HEK293 (cell line): ENCODE results near the gene JCAD.

Experiments used
- CTCF ChIA-PET: fragments of 350-600 bp; formaldehyde crosslinking; extraction: SDS; loops from one replicate; lab custom pipeline; 2021; ENCODE audit warnings: antibody characterized with exemption; lab: Yijun Ruan, JAX
- POLR2A ChIA-PET: fragments of 300-600 bp; formaldehyde crosslinking; extraction: SDS; loops from one replicate; lab custom pipeline; 2020; ENCODE audit warnings: antibody characterized with exemption, inconsistent platforms; lab: Yijun Ruan, JAX
- H3K27ac ChIP-seq: fragments of 200-500 bp; sonication (Bioruptor generic); 2 replicates; pipeline ENCODE4 v1.5.1; 2014; ENCODE audit warnings: low read depth, low read length, control low read depth, inconsistent platforms; ENCODE audit errors: extremely low read depth
- H3K36me3 ChIP-seq, 2 experiments: fragments of 200-500 bp in 1 of 2; sonication (Bioruptor generic) in 1 of 2; 1 replicate in 1 of 2; 2 replicates in 1 of 2; pipeline ENCODE4 v1.5.1; 2014 to 2017; ENCODE audit warnings: inconsistent platforms in 2 of 2, low read length in 2 of 2; ENCODE audit not compliant: control insufficient read depth in 2 of 2, insufficient read depth in 1 of 2
- H3K4me1 ChIP-seq: fragments of 200-500 bp; sonication (Bioruptor generic); 2 replicates; pipeline ENCODE4 v1.5.1; 2014; ENCODE audit warnings: mild to moderate bottlenecking, low read length, inconsistent platforms; ENCODE audit not compliant: control insufficient read depth, insufficient read depth
- H3K4me3 ChIP-seq: 2 replicates; pipeline ENCODE4 v1.5.1; 2011; ENCODE audit warnings: low read depth, mild to moderate bottlenecking, control low read depth, low read length, moderate library complexity
- H3K9me3 ChIP-seq: fragments of 200-500 bp; sonication (Bioruptor generic); 2 replicates; pipeline ENCODE4 v1.5.1; 2014; ENCODE audit warnings: low read depth, low read length, inconsistent platforms; ENCODE audit not compliant: control insufficient read depth, insufficient read depth
- EGR2 ChIP-seq: fragments of 450-650 bp; formaldehyde crosslinking; IDR thresholded peaks from 2 replicates; pipeline ENCODE4 v1.5.1; 2016; ENCODE audit warnings: low read depth, missing biosample characterization, missing genetic modification characterization
- GLI4 ChIP-seq: fragments of 450-650 bp; formaldehyde crosslinking; IDR thresholded peaks from 2 replicates; pipeline ENCODE4 v1.5.1; 2016; ENCODE audit warnings: missing biosample characterization, missing genetic modification characterization
- GLIS1 ChIP-seq: fragments of 450-650 bp; formaldehyde crosslinking; IDR thresholded peaks from 2 replicates; pipeline ENCODE4 v1.5.1; 2016; ENCODE audit warnings: missing biosample characterization, missing genetic modification characterization
- GLIS2 ChIP-seq: fragments of 450-650 bp; formaldehyde crosslinking; IDR thresholded peaks from 2 replicates; pipeline ENCODE4 v1.5.1; 2016; ENCODE audit warnings: missing biosample characterization, missing genetic modification characterization
- KLF1 ChIP-seq: fragments of 450-650 bp; formaldehyde crosslinking; IDR thresholded peaks from 2 replicates; pipeline ENCODE4 v1.5.1; 2016; ENCODE audit warnings: missing biosample characterization, missing genetic modification characterization
- KLF7 ChIP-seq: fragments of 450-650 bp; formaldehyde crosslinking; IDR thresholded peaks from 2 replicates; pipeline ENCODE4 v1.5.1; 2016; ENCODE audit warnings: missing biosample characterization, missing genetic modification characterization, borderline replicate concordance
- KLF8 ChIP-seq: fragments of 450-650 bp; formaldehyde crosslinking; IDR thresholded peaks from 2 replicates; pipeline ENCODE4 v1.5.1; 2016; ENCODE audit warnings: missing biosample characterization, missing genetic modification characterization
- KLF9 ChIP-seq: fragments of 450-650 bp; formaldehyde crosslinking; IDR thresholded peaks from 2 replicates; pipeline ENCODE4 v1.5.1; 2016; ENCODE audit warnings: missing biosample characterization, missing genetic modification characterization, low read depth
- PATZ1 ChIP-seq: fragments of 450-650 bp; formaldehyde crosslinking; IDR thresholded peaks from 2 replicates; pipeline ENCODE4 v1.5.1; 2016; ENCODE audit warnings: missing biosample characterization, missing genetic modification characterization
- PBX3 ChIP-seq: sonication (generic); formaldehyde crosslinking; IDR thresholded peaks from 2 replicates; pipeline ENCODE4 v1.8.1; 2022; ENCODE audit warnings: mild to moderate bottlenecking, moderate library complexity, missing genetic modification reagents
- REPIN1 ChIP-seq: fragments of 450-650 bp; formaldehyde crosslinking; IDR thresholded peaks from 2 replicates; pipeline ENCODE4 v1.5.1; 2017; ENCODE audit warnings: missing biosample characterization, missing genetic modification characterization, low read depth
- SP7 ChIP-seq: fragments of 450-650 bp; formaldehyde crosslinking; IDR thresholded peaks from 2 replicates; pipeline ENCODE4 v1.5.1; 2016; ENCODE audit warnings: missing biosample characterization, missing genetic modification characterization
- ZBTB10 ChIP-seq: fragments of 450-650 bp; formaldehyde crosslinking; IDR thresholded peaks from 2 replicates; pipeline ENCODE4 v1.5.1; 2016; ENCODE audit warnings: missing biosample characterization, missing genetic modification characterization
- ZBTB20 ChIP-seq: fragments of 450-650 bp; formaldehyde crosslinking; IDR thresholded peaks from 2 replicates; pipeline ENCODE4 v1.5.1; 2016; ENCODE audit warnings: missing biosample characterization, missing genetic modification characterization
- ZBTB26 ChIP-seq: fragments of 450-650 bp; formaldehyde crosslinking; optimal IDR thresholded peaks from 2 replicates; pipeline ENCODE3; 2016; ENCODE audit warnings: missing biosample characterization, mild to moderate bottlenecking, missing genetic modification characterization
- ZFHX2 ChIP-seq: fragments of 450-650 bp; formaldehyde crosslinking; conservative IDR thresholded peaks from 2 replicates; pipeline ENCODE4 v1.5.1; 2016; ENCODE audit warnings: missing biosample characterization, missing genetic modification characterization
- ZFP69B ChIP-seq: fragments of 450-650 bp; formaldehyde crosslinking; IDR thresholded peaks from 2 replicates; pipeline ENCODE4 v1.5.1; 2016; ENCODE audit warnings: missing biosample characterization, missing genetic modification characterization
- ZNF2 ChIP-seq: fragments of 450-650 bp; formaldehyde crosslinking; IDR thresholded peaks from 2 replicates; pipeline ENCODE4 v1.5.1; 2016; ENCODE audit warnings: missing biosample characterization, missing genetic modification characterization
- ZNF239 ChIP-seq: fragments of 450-650 bp; formaldehyde crosslinking; IDR thresholded peaks from 2 replicates; pipeline ENCODE4 v1.5.1; 2016; ENCODE audit warnings: missing biosample characterization, missing genetic modification characterization
- ZNF324 ChIP-seq: fragments of 450-650 bp; formaldehyde crosslinking; IDR thresholded peaks from 2 replicates; pipeline ENCODE4 v1.5.1; 2016; ENCODE audit warnings: missing biosample characterization, missing genetic modification characterization
- ZNF335 ChIP-seq: fragments of 450-650 bp; formaldehyde crosslinking; conservative IDR thresholded peaks from 2 replicates; pipeline ENCODE4 v1.5.1; 2016; ENCODE audit warnings: missing biosample characterization, missing genetic modification characterization
- ZNF514 ChIP-seq: fragments of 450-650 bp; formaldehyde crosslinking; IDR thresholded peaks from 2 replicates; pipeline ENCODE4 v1.5.1; 2016; ENCODE audit warnings: missing biosample characterization, missing genetic modification characterization
- ZNF561 ChIP-seq: fragments of 450-650 bp; IDR thresholded peaks from 2 replicates; pipeline ENCODE4 v1.5.1; 2018; ENCODE audit warnings: missing biosample characterization, missing genetic modification characterization, borderline replicate concordance
- ZNF660 ChIP-seq: fragments of 450-650 bp; IDR thresholded peaks from 2 replicates; pipeline ENCODE4 v1.5.1; 2018; ENCODE audit warnings: missing biosample characterization, mild to moderate bottlenecking, missing genetic modification characterization
- ZNF768 ChIP-seq: fragments of 450-650 bp; formaldehyde crosslinking; IDR thresholded peaks from 2 replicates; pipeline ENCODE4 v1.5.1; 2018; ENCODE audit warnings: missing biosample characterization, mild to moderate bottlenecking, missing genetic modification characterization
- ZSCAN4 ChIP-seq: fragments of 450-650 bp; formaldehyde crosslinking; IDR thresholded peaks from 2 replicates; pipeline ENCODE4 v1.5.1; 2017; ENCODE audit warnings: missing biosample characterization, missing genetic modification characterization

Gene JCAD

GRCh38 chr10:30059209-30060107 is at the start of gene JCAD:
Gene JCAD (minus strand): TSS chr10:30059586. CDS start chr10:30047812, 11,774 bp downstream.
- H3K27ac ChIP-seq, result peak within 1 kb of the TSS; percentile 84
- CTCF ChIA-PET, result interaction anchor here (0.6 to 1.5 kb wide), 2 partner anchors 182 kb away, joined by 3 read pairs; no protein-coding TSS in a partner anchor
- H3K4me1 ChIP-seq, result peaks cover 26% of the 10 kb centered on the region
- POLR2A ChIA-PET, result interaction anchor here (0.6 kb wide), 1 partner anchor 189 kb away, joined by 7 read pairs; no protein-coding TSS in a partner anchor
- H3K9me3 ChIP-seq, result no peaks in the 10 kb centered on the region
- no peaks in the 10 kb centered on the region for H3K36me3 ChIP-seq
- H3K4me3 ChIP-seq, result peak within 1 kb of the TSS; percentile 62
- TF ChIP-seq ZNF561 (tag by site-specific recombination) (peak; percentile 55; the same call in 1 of the 2 replicates), EGR2 (peak; percentile 75), KLF7 (tag by site-specific recombination) (0 out of 2 replicates have a peak, but pooled peaks have one; percentile 25), ZNF335 (tag by site-specific recombination) (peak; percentile 92), ZNF324 (tag by site-specific recombination) (no peak), REPIN1 (tag by site-specific recombination) (peak; percentile 37; the same call in 1 of the 2 replicates), ZNF660 (tag by site-specific recombination) (no peak), ZFHX2 (tag by site-specific recombination) (peak; percentile 93), PATZ1 (tag by site-specific recombination) (peak; percentile 28; the same call in 1 of the 2 replicates), KLF1 (tag by site-specific recombination) (peak; percentile 42; the same call in 1 of the 2 replicates), SP7 (tag by site-specific recombination) (0 out of 2 replicates have a peak, but pooled peaks have one; percentile 42), ZNF2 (0 out of 2 replicates have a peak, but pooled peaks have one; percentile 18), ZNF514 (tag by site-specific recombination) (no peak), KLF8 (tag by site-specific recombination) (peak; percentile 30; the same call in 1 of the 2 replicates), GLIS1 (tag by site-specific recombination) (peak; percentile 52; the same call in 1 of the 2 replicates), ZNF768 (tag by site-specific recombination) (no peak), ZSCAN4 (peak; percentile 97), GLIS2 (tag by site-specific recombination) (peak; percentile 74; the same call in 1 of the 2 replicates), KLF9 (tag by site-specific recombination) (peak; percentile 67), PBX3 (CRISPR knock-in tag) (0 out of 2 replicates have a peak, but pooled peaks have one; percentile 20), ZBTB10 (tag by site-specific recombination) (peak; percentile 55; the same call in 1 of the 2 replicates), ZBTB20 (tag by site-specific recombination) (peak; percentile 48; the same call in 1 of the 2 replicates), ZFP69B (no peak), ZNF239 (0 out of 2 replicates have a peak, but pooled peaks have one; percentile 19), ZBTB26 (tag by site-specific recombination) (peak; percentile 48), GLI4 (tag by site-specific recombination) (peak; percentile 50; the same call in 1 of the 2 replicates)
